Large intestine (tissue), 3 donors: Measurements from ENCODE around the gene PTPRD. TPM values are rescaled to one million over a fixed set of nuclear protein-coding genes. Genes with fewer than 3 reads are reported as not detected.
"Not testable (repeated sequence)": the region's sequence is repeated elsewhere in the genome, so short reads cannot be mapped to it uniquely, and the experiment has no call there.

ENCODE experiments used
- DNase-seq, 2 donors: peaks; one replicate each; pipeline versions ENCODE4 v3.0.0 to v3.0.0-alpha.2; 2013
- H3K27ac ChIP-seq: one replicate; pipeline ENCODE4 v1.5.1; 2013; ENCODE audit warnings: low read length
- H3K27me3 ChIP-seq: 2 replicates; pipeline ENCODE4 v1.6.1; 2013; ENCODE audit warnings: low read length; ENCODE audit not compliant: control insufficient read depth, insufficient read depth
- H3K36me3 ChIP-seq: 2 replicates; pipeline ENCODE4 v1.6.1; 2013; ENCODE audit warnings: low read length; ENCODE audit not compliant: control insufficient read depth, insufficient read depth
- H3K4me1 ChIP-seq: one replicate; pipeline ENCODE4 v1.6.1; 2013; ENCODE audit warnings: low read length; ENCODE audit not compliant: control insufficient read depth, insufficient read depth
- H3K4me3 ChIP-seq: one replicate; pipeline ENCODE4 v1.5.1; 2013; ENCODE audit warnings: low read length
- H3K9me3 ChIP-seq: one replicate; pipeline ENCODE4 v1.6.1; 2013; ENCODE audit warnings: mild to moderate bottlenecking, low read depth, low read length, moderate library complexity; ENCODE audit not compliant: control insufficient read depth
- WGBS: methylation state at CpG from one replicate; pipeline ENCODE4 v1.1.5; 2013; ENCODE audit warnings: low lambda C conversion rate; ENCODE audit not compliant: insufficient coverage; 5-methylcytosine and 5-hydroxymethylcytosine counted together
- polyA plus RNA-seq: library from polyadenylated mRNA; unstranded; fragments of 120-200 nt; gene quantifications from one replicate; pipeline ENCODE4 v1.2.1, GENCODE V29; 2013

The PTPRD gene
- polyA plus RNA-seq, 1 donor, result 12.0 TPM

DNA sequence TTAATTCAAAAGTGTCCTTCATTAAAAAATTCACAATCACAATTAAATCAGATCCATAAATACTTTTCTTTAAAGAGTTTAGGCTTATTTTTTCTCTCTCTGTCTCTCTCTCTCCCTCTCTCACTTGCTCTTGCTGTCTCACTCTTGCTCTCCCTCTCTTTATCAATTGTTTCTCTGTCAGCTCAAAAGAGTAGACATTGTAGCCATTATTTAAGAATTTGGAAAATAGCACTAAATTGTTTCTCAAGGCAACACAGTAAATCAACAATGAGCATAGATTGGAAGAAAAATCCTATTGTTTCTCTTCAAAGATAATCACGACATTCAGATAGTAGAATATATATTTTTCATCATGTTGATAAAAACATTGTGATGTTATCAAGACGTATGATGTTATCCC, 1114.0 kb downstream of the PTPRD start:
- no peaks in the 10 kb centered on the region for H3K27me3 ChIP-seq
- 74% methylated on average over 2 of the region's 2 CpGs for WGBS
- DNase-seq, result no peak
- peaks cover 5% of the 10 kb centered on the region for H3K9me3 ChIP-seq
- no peaks in the 10 kb centered on the region for H3K4me1 ChIP-seq
- no peak overlapping the region for H3K27ac ChIP-seq
- no peak overlapping the region for H3K4me3 ChIP-seq
- H3K36me3 ChIP-seq, result no peaks in the 10 kb centered on the region

GRCh38 chr9:9498128-9498527, 1114.7 kb downstream of the PTPRD start:
- Histone ChIP-seq H3K9me3 (peaks cover 5% of the 10 kb centered on the region), H3K4me3 (no peak overlapping the region), H3K36me3 (no peaks in the 10 kb centered on the region), H3K27me3 (no peaks in the 10 kb centered on the region), H3K4me1 (no peaks in the 10 kb centered on the region), H3K27ac (no peak overlapping the region)
- DNase-seq, result no peak
- 14% methylated on average over 1 of the region's 3 CpGs for WGBS

- Histone ChIP-seq H3K4me1 (no peaks in the 10 kb centered on the region), H3K4me3 (no peak overlapping the region), H3K9me3 (peaks cover 5% of the 10 kb centered on the region), H3K27ac (no peak overlapping the region), H3K27me3 (no peaks in the 10 kb centered on the region), H3K36me3 (no peaks in the 10 kb centered on the region)
- DNase-seq, result no peak
- 67% methylated on average over 3 of the region's 3 CpGs for WGBS
These were observed 1118.5 kb downstream of the PTPRD start for GRCh38 chr9:9494336-9494735.

GRCh38 chr9:9492506-9492905, 1120.3 kb downstream of the PTPRD start:
- DNase-seq, result no peak
- Histone ChIP-seq H3K36me3 (no peaks in the 10 kb centered on the region), H3K4me1 (no peaks in the 10 kb centered on the region), H3K9me3 (peaks cover 5% of the 10 kb centered on the region), H3K4me3 (no peak overlapping the region), H3K27me3 (no peaks in the 10 kb centered on the region), H3K27ac (no peak overlapping the region)
- WGBS, result 100% methylated on average over 1 of the region's 3 CpGs

DNA sequence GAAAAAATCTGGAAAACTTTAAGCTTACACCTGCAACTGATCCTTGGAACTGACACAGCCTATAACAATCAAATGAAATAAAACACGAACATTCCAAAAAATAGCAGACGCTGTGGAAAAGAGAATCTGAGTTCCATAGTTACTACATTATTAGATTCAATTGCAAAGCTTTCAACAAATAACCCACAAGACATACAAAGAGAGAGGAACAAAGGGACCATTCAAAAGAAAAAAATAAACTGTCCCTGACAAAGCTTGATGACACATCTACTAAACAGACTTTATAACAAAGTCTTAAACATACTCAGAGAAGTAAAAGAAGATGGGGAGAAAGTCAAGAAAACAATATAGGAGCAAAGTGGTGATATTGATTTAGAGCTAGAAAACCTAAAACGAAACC, 1123.6 kb downstream of the PTPRD start:
- no peak for DNase-seq
- H3K4me3 ChIP-seq, result no peak overlapping the region
- H3K9me3 ChIP-seq, result no peaks in the 10 kb centered on the region
- H3K27me3 ChIP-seq, result no peaks in the 10 kb centered on the region
- H3K27ac ChIP-seq, result no peak overlapping the region
- H3K4me1 ChIP-seq, result no peaks in the 10 kb centered on the region
- WGBS, result 82% methylated on average over 3 of the region's 3 CpGs
- H3K36me3 ChIP-seq, result no peaks in the 10 kb centered on the region

GRCh38 chr9:9483175-9483574, 1129.6 kb downstream of the PTPRD start:
- 100% methylated on average over 1 of the region's 3 CpGs for WGBS
- H3K4me1 ChIP-seq, result no peaks in the 10 kb centered on the region
- H3K9me3 ChIP-seq, result no peaks in the 10 kb centered on the region
- H3K27me3 ChIP-seq, result no peaks in the 10 kb centered on the region
- no peak for DNase-seq
- H3K36me3 ChIP-seq, result no peaks in the 10 kb centered on the region
- H3K27ac ChIP-seq, result no peak overlapping the region
- no peak overlapping the region for H3K4me3 ChIP-seq

- no peaks in the 10 kb centered on the region for H3K9me3 ChIP-seq
- H3K4me3 ChIP-seq, result no peak overlapping the region
- DNase-seq, result no peak
- no CpG with 5 or more reads among the region's 3 CpGs for WGBS
- H3K4me1 ChIP-seq, result no peaks in the 10 kb centered on the region
- no peaks in the 10 kb centered on the region for H3K27me3 ChIP-seq
- no peak overlapping the region for H3K27ac ChIP-seq
- H3K36me3 ChIP-seq, result no peaks in the 10 kb centered on the region
These were observed 1134.1 kb downstream of the PTPRD start for GRCh38 chr9:9478741-9479140.

DNA sequence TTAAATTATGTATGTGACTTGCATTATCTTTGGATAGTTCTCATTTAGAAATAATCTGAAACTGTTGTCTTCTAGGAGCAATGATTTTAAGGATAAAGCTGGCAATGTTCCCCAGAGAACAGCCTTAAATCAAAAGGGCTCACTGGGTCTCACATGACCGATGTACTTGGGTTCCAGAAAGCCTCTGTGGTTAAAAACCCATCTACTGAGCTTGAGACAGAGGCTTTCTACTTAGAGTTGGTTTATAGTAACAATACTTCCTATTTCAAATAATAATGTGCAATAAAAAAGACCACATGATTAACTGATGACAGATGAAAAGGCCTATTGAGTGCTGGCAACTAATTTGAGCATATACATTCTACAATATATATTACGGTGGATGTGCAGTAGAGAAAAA, 1143.5 kb downstream of the PTPRD start:
- no peaks in the 10 kb centered on the region for H3K27me3 ChIP-seq
- H3K4me3 ChIP-seq, result no peak overlapping the region
- DNase-seq, result no peak
- no peak overlapping the region for H3K27ac ChIP-seq
- no peaks in the 10 kb centered on the region for H3K9me3 ChIP-seq
- WGBS, result 100% methylated on average over 1 of the region's 2 CpGs
- H3K36me3 ChIP-seq, result no peaks in the 10 kb centered on the region
- H3K4me1 ChIP-seq, result no peaks in the 10 kb centered on the region

DNA sequence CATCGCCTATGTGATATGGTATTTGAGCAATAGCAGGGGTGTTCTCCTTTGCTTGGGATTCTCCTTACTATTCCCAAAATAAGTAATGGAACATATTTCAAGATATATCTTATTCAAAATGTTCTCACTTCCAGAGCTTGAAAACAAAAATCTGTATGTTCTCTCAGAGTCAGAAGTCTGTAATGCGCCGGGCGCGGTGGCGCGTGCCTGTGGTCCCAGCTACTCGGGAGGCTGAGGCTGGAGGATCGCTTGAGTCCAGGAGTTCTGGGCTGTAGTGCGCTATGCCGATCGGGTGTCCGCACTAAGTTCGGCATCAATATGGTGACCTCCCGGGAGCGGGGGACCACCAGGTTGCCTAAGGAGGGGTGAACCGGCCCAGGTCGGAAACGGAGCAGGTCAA, 1170.9 kb downstream of the PTPRD start:
- no CpG with 5 or more reads among the region's 19 CpGs for WGBS
- H3K9me3 ChIP-seq, H3K27me3 ChIP-seq, H3K4me3 ChIP-seq, H3K4me1 ChIP-seq, H3K36me3 ChIP-seq, H3K27ac ChIP-seq, DNase-seq: not testable (repeated sequence)

DNA sequence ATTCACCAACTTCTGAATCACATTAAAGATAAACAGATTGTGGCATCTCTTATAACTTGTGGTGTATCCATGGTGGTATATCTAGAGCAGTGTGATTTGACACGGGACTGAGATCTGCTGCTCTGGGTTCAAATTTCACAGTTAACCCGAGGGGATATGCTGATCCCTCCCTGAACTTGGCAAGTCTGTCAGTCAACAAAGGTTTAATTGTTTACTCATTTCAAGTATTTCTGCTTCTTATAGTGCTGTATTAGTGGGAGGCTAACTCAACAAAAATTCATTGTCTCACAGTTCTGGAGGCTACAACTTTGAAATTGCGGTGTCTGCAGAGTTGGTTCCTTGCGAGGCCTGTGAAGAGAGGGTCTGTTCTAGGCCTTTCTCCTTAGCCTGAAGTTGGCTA, 1175.2 kb downstream of the PTPRD start:
- Histone ChIP-seq H3K36me3 (no peaks in the 10 kb centered on the region), H3K9me3 (no peaks in the 10 kb centered on the region), H3K27ac (no peak overlapping the region), H3K27me3 (no peaks in the 10 kb centered on the region), H3K4me1 (no peaks in the 10 kb centered on the region), H3K4me3 (no peak overlapping the region)
- no peak for DNase-seq
- no CpG with 5 or more reads among the region's 4 CpGs for WGBS

DNA sequence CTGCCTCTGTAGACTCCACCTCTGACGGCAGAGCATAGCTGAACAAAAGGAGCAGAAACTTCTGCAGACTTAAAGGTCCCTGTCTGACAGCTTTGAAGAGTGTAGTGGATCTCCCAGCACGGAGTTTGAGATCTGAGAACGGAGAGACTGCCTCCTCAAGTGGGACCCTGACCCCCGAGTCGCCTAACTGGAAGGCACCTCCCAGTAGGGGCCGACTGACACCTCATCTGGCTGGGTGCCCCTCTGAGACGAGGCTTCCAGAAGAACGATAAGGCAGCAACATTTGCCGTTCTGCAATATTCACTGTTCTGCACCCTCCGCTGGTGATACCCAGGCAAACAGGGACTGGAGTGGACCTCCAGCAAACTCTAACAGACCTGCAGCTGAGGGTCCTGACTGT, 1186.3 kb downstream of the PTPRD start:
- H3K9me3 ChIP-seq, H3K4me3 ChIP-seq, H3K4me1 ChIP-seq, H3K27ac ChIP-seq, DNase-seq, H3K27me3 ChIP-seq, H3K36me3 ChIP-seq: not testable (repeated sequence)
- no CpG with 5 or more reads among the region's 10 CpGs for WGBS
